Progenitor cell of endocrine pancreas (in vitro differentiated cells): Measurements from ENCODE around the gene ATXN1. TPM values are rescaled to one million over a fixed set of nuclear protein-coding genes. Genes with fewer than 3 reads are reported as not detected.

Experiments
- DNase-seq: peaks from one replicate; pipeline ENCODE4 v3.0.0; 2021; ENCODE audit warnings: low spot score; ENCODE audit not compliant: unreplicated experiment
- H3K27ac Mint-ChIP-seq: 2 replicates; pipeline ENCODE4 v1.8.0; 2021; ENCODE audit warnings: mild to moderate bottlenecking, moderate library complexity, mixed read lengths
- H3K27me3 Mint-ChIP-seq: 2 replicates; pipeline ENCODE4 v1.8.0; 2021; ENCODE audit warnings: mixed read lengths
- H3K36me3 Mint-ChIP-seq: 2 replicates; pipeline ENCODE4 v1.8.0; 2022; ENCODE audit warnings: mixed read lengths; ENCODE audit not compliant: insufficient read depth
- H3K4me1 Mint-ChIP-seq: 2 replicates; pipeline ENCODE4 v1.8.0; 2021; ENCODE audit warnings: low read depth, mixed read lengths
- H3K4me3 Mint-ChIP-seq: 2 replicates; pipeline ENCODE4 v1.8.0; 2021; ENCODE audit warnings: low read depth, mild to moderate bottlenecking, moderate library complexity, mixed read lengths
- H3K9me3 Mint-ChIP-seq: 2 replicates; pipeline ENCODE4 v1.8.0; 2021; ENCODE audit warnings: low read depth, mixed read lengths
- total RNA-seq: library from RNA; stranded (reverse); gene quantifications from 2 replicates; pipeline ENCODE4 v1.2.1, GENCODE V29; 2021
- TF ChIP-seq, protein P1 (sequence below): fragments of 200-600 bp; sonication (generic); IDR thresholded peaks from one replicate; pipeline ENCODE4 v1.5.0; 2021; ENCODE audit warnings: antibody characterized with exemption, mild to moderate bottlenecking; ENCODE audit not compliant: unreplicated experiment

The ATXN1 gene
- total RNA-seq, 1 donor from 2014 or later, result 35.8 TPM

GRCh38 chr6:16496991-16497801 is 264.1 kb downstream of the ATXN1 start:
- no peak overlapping the region for H3K27ac Mint-ChIP-seq
- no peak overlapping the region for H3K4me3 Mint-ChIP-seq
- TF ChIP-seq, protein P1, sequence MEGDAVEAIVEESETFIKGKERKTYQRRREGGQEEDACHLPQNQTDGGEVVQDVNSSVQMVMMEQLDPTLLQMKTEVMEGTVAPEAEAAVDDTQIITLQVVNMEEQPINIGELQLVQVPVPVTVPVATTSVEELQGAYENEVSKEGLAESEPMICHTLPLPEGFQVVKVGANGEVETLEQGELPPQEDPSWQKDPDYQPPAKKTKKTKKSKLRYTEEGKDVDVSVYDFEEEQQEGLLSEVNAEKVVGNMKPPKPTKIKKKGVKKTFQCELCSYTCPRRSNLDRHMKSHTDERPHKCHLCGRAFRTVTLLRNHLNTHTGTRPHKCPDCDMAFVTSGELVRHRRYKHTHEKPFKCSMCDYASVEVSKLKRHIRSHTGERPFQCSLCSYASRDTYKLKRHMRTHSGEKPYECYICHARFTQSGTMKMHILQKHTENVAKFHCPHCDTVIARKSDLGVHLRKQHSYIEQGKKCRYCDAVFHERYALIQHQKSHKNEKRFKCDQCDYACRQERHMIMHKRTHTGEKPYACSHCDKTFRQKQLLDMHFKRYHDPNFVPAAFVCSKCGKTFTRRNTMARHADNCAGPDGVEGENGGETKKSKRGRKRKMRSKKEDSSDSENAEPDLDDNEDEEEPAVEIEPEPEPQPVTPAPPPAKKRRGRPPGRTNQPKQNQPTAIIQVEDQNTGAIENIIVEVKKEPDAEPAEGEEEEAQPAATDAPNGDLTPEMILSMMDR, result no peak
- peaks cover 3% of the 10 kb centered on the region for H3K9me3 Mint-ChIP-seq
- peaks cover 5% of the 10 kb centered on the region for H3K36me3 Mint-ChIP-seq
- no peaks in the 10 kb centered on the region for H3K27me3 Mint-ChIP-seq
- H3K4me1 Mint-ChIP-seq, result no peaks in the 10 kb centered on the region
- DNase-seq, result no peak

DNA sequence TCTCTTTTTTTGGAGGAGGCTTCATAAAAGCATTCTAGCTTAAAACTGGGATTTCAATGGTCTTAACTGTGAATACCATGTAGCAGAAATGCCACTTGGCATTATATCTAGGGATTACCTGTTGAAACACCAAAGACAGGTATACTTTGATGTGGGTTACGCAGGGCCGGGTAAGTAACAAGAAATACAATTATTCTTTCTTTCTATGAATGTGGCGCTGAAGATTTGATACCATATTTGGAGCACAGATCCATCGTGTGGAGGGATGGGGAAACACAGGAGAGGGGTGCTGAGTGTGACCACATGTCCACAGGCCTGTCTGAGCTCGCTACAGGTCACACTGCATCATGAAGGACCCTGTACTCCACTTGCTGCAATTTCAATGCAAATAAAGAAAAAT is 265.1 kb downstream of the ATXN1 start:
- Mint-ChIP-seq H3K36me3 (peaks cover 5% of the 10 kb centered on the region), H3K4me1 (no peaks in the 10 kb centered on the region)
- TF ChIP-seq, protein P1, result no peak

DNA sequence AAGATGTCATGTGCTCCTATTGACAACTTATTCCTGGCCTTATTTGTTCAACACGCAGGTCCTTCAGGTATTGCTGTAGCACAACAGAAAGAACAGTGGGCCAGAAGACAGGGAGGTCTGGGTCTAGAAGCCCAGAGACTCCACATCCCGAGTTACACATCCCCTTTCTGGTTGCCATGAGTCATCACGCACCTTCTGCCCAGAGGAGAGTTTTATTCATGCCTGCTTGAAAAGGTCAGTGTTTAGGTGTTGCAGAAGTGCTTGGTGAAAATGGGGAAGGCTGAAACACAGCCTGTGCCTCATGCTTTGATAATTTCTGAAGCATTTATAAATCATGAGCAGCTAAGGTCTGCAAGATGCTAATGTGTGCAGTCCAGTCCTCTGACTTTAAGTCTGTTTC is 266.5 kb downstream of the ATXN1 start:
- Mint-ChIP-seq H3K36me3 (peaks cover 5% of the 10 kb centered on the region), H3K4me1 (no peaks in the 10 kb centered on the region), H3K27me3 (no peaks in the 10 kb centered on the region), H3K4me3 (no peak overlapping the region), H3K9me3 (no peaks in the 10 kb centered on the region), H3K27ac (peak overlapping the region; percentile 74)
- TF ChIP-seq, protein P1, result no peak
- no peak for DNase-seq

More for the DNA sequence above, 265.1 kb downstream of the ATXN1 start:
- Mint-ChIP-seq H3K4me3 (no peak overlapping the region), H3K27me3 (no peaks in the 10 kb centered on the region), H3K27ac (no peak overlapping the region), H3K9me3 (no peaks in the 10 kb centered on the region)
- DNase-seq, result no peak

DNA sequence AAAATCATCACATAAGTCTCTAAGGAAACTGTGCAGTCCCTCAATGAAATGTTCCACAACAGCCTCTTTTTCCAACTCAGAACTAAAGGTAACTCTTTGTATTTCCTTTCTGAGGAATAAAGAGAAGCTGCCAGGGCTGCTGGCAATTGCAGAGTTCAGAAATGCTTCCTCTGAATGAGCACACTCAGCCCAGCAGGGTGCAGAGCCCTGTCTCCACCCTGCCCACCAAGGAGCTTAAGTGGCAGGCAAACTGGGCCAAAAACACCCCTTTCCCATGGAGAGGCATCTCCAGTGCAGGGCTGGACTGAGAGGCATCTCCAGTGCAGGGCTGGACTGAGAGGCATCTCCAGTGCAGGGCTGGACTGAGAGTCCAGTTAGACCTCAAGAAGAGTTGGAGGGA is 267.5 kb downstream of the ATXN1 start:
- TF ChIP-seq, protein P1, result no peak
- no peaks in the 10 kb centered on the region for H3K36me3 Mint-ChIP-seq
- H3K9me3 Mint-ChIP-seq, result no peaks in the 10 kb centered on the region
- H3K4me3 Mint-ChIP-seq, result no peak overlapping the region
- no peak overlapping the region for H3K27ac Mint-ChIP-seq
- no peaks in the 10 kb centered on the region for H3K27me3 Mint-ChIP-seq
- no peaks in the 10 kb centered on the region for H3K4me1 Mint-ChIP-seq
- no peak for DNase-seq

GRCh38 chr6:16493112-16493511 is 268.1 kb downstream of the ATXN1 start:
- TF ChIP-seq, protein P1, result no peak
- no peak overlapping the region for H3K4me3 Mint-ChIP-seq

More at GRCh38 chr6:16493112-16493511, 268.1 kb downstream of the ATXN1 start:
- Mint-ChIP-seq H3K27me3 (no peaks in the 10 kb centered on the region), H3K4me1 (peaks cover 4% of the 10 kb centered on the region), H3K36me3 (no peaks in the 10 kb centered on the region), H3K27ac (no peak overlapping the region), H3K9me3 (no peaks in the 10 kb centered on the region)
- DNase-seq, result no peak
